NCI-H146 treated with DMSO at 0.1 percent for 48 hours (cell line): ENCODE data around the gene ZBTB32.

ENCODE experiments used
- DNase-seq: peaks from one replicate; lab custom pipeline; 2025; ENCODE audit not compliant: unreplicated experiment; lab: John Stamatoyannopoulos, UW

ZBTB32 gene

GRCh38 chr19:35695895-35696422 is 8.4 kb upstream of the ZBTB32 start:
- DNase-seq: no peak

GRCh38 chr19:35696835-35697234 is 7.5 kb upstream of the ZBTB32 start:
- no peak for DNase-seq

GRCh38 chr19:35702223-35703012 is 1.9 kb upstream of the ZBTB32 start:
- DNase-seq: peak; percentile 98

- no peak for DNase-seq
Observed at GRCh38 chr19:35703343-35703742, 1.0 kb upstream of the ZBTB32 start.

- DNase-seq: no peak
Observed at GRCh38 chr19:35708391-35708790, 4.0 kb downstream of the ZBTB32 start.

GRCh38 chr19:35710784-35711723 is 6.7 kb downstream of the ZBTB32 start:
- no peak for DNase-seq

- no peak for DNase-seq
Observed at GRCh38 chr19:35712567-35713505, 8.5 kb downstream of the ZBTB32 start.

GRCh38 chr19:35713506-35713850 is 9.1 kb downstream of the ZBTB32 start:
- no peak for DNase-seq

GRCh38 chr19:35713904-35714495 is 9.6 kb downstream of the ZBTB32 start:
- no peak for DNase-seq

- peak; percentile 13 for DNase-seq
Observed at GRCh38 chr19:35714601-35715354, 10.4 kb downstream of the ZBTB32 start.

- no peak for DNase-seq
Observed at GRCh38 chr19:35715355-35715809, 11.0 kb downstream of the ZBTB32 start.

- no peak for DNase-seq
Observed at GRCh38 chr19:35715981-35716800, 11.8 kb downstream of the ZBTB32 start.

GRCh38 chr19:35716801-35717664 is 12.7 kb downstream of the ZBTB32 start:
- DNase-seq: peak; percentile 98

GRCh38 chr19:35717665-35718344 is 13.4 kb downstream of the ZBTB32 start, which contains the start of gene KMT2B:
Gene KMT2B, plus strand, starts transcription at chr19:35718003. Its CDS starts 16 bp downstream, at chr19:35718019.
- no peak for DNase-seq

GRCh38 chr19:35718345-35719041 is 14.1 kb downstream of the ZBTB32 start:
- DNase-seq: no peak

GRCh38 chr19:35719402-35720162 is 15.2 kb downstream of the ZBTB32 start:
- DNase-seq: no peak
